GM10847 (cell line): ENCODE data around the gene LRP3.

ENCODE experiments used
- POLR2A ChIP-seq: IDR thresholded peaks from 2 replicates; pipeline ENCODE4 v1.6.1; 2011; ENCODE audit not compliant: insufficient read length; ENCODE audit errors: extremely low read depth

LRP3 gene

DNA sequence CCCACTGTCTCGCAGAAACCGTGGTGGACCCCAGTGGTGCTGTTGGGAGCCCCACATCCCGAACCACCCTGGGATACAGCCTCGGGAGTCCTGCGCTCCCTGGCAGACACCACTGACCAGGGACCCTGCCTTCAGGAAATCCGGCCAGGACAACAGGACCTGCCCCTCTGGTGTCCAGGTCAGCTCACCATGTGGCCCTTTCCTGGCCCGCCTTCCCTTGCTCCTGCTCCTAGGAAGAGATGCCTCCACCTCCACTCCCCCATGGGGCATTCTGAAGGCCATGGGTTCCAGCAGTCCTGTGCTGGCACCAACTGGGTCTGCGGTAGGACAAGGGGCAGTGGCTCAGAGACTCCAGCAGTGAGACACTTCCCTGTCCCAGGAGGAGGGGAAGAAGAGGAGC is 54.0 kb downstream of the LRP3 start:
- no peak for TF ChIP-seq POLR2A

DNA sequence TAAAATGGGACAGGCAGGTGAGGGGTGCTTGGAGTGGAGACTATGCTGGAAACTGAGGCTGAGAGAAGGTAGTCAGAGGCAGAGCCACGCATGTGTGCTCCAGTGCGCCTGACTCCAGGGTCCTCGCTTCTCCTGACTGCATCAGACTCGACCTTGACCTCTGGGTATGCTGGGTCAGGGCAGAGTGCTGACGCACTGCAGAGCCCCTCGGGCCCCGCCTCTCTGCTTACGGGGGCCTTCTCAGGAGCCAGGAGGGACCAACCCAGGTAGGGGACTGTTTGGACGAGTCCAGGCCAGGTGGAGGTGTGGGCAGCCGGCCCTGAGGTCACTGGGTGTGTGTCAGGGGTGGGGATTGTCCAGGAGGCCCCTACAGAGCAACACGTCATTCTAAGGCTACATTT is 54.4 kb downstream of the LRP3 start:
- TF ChIP-seq POLR2A: no peak

DNA sequence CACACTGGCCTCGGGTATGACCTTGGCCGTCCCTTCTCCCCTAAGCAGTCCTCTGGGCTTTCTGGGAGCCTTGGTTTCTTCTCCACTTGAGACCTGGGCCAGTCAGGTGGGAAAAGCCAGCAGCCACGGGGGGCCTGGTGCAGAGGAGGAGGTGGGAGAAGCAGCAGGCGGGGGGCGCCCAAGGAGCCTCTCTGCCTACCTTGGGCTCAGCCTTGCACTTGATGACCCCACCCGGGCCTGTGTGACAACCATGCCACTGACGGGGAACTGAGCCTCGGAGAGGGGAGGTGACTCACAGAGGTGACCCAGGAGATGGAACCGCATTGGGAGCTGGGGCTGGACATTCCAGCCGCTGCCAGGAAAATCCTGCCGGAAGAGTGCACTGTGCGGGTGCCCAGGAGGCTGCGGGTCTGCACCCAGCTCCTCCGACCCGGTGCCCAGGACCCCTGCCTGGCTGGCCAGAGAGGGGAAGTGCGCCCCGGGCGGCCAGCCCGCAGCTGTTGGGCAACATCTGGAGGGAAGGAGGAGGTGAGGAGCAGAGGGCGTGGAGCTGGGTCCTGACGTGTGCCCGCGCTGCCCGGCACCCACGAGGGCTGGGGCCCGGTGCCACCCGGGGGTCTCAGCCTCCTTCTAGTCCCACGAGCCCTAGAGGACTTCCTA is 55.0 kb downstream of the LRP3 start:
- TF ChIP-seq POLR2A: no peak

DNA sequence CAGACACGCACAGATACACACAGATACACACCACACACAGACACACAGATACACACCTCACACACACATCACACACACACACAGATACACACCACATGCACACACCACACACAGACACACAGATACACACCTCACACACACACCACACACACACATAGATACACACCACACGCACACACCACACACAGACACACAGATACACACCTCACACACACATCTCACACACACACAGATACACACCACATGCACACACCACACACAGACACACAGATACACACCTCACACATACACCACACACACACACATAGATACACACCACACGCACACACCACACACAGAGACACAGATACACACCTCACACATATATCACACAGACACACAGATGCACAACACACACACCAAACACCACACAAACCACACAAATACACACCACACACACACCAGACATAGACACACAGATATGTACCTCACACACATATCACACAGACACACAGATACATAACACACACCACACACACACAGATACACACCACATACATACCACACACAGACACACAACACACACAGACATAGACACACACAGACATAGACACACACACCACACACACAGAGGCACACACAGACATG is 55.7 kb downstream of the LRP3 start:
- TF ChIP-seq POLR2A: no peak

DNA sequence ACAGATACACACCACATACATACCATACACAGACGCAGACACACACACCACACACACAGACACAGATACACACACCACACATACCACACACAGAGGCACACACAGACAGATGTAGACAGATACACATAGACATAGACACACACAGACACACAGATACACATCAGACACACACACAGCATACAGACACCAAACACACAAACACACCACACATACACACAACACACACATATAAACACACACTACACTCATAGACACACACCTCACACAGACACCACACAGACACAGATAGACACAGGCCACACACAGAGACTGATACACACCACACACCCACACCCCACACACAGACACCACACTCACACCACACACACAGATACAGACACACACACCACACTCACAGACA is 56.4 kb downstream of the LRP3 start:
- TF ChIP-seq POLR2A: no peak

DNA sequence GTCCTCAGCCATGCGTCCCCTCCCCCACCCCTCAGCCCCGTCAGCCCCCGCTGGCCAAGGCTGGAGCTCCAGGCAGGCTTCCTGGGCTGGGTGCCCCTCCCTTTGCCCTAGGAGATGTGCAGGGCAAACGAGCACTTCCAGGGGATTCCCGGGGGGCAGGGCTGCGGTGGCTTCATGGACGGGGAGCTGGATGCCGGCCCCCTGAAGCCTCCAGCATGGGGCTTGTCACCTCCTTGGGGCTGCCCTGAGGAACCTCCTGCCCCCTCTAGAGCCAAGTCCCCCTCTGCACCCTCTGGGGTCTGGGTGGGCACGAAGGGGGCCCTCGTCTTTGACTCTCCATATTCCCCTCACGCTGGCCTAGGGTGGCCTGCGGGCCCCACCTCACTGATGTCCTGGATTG is 56.9 kb downstream of the LRP3 start:
- TF ChIP-seq POLR2A: no peak

DNA sequence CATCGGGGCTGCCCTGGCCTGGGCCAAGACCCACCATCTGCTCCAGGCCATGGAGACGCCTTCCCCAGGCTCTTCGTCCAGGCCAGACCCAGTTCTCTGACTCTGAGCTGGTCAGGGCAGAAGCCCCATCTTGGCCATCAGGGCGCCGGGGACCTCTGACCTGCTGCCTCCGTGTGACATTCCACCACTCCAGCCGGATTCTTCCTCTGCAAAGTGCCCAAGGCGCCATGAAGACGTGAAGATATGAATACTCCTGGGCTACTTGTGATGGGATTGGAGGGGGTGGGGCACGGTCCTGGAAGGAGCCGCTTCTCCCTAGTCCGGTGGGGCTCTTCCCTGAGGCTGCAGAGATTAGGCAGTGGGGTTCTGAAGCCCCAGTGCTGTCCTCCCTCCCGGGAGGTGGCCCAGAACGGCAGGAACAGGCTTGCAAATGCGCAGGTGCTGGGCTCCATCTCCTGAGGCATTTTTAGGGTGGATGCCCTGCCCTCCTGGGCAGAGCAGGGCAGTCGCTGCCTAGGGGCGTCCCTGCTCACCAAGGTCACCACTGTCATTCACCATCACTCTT is 57.5 kb downstream of the LRP3 start:
- no peak for TF ChIP-seq POLR2A

DNA sequence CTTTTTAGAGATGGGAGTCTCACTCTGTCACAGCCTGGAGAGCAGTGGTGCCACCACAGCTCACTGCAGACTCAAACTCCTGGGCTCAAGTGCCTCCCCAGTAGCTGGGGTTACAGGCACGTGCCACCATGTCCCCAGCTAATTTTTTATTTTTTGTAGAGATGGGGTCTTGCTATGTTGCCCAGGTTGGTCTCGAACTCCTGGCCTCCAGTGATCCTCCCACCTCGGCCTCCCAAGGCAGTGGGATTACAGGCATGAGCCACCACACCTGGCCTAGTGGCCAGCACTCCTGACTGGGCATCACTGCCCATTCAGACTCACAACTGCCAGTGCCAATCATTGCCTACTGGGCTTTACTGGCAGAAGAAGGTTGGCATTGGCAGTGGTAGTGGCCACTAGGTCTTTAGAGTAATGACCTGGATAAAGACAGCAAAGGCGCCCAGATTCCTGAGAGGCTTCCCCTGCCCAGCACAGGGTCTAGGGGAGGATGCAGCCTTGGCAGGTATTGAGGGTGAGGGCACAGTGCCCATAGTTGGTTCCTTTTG is 58.4 kb downstream of the LRP3 start:
- no peak for TF ChIP-seq POLR2A

DNA sequence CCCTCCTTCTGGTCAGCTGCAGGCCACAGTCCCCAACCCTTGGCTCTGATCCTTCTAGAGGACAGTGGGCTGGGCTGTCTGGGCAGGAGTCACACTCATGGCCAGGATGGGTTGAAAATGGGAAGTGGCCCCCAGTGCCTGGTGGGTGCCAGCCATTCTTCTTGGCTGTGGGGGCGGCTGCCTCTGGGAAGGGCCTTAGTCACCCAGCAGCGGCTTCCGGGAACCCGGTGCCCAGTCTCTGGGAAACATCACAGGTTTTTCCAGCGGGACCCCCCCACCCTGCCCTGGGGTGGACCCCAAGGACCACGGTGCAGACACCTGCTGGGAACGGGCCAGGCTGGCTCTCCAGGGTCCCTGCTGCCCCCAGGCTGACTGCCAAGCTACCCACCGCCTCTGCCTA is 58.8 kb downstream of the LRP3 start:
- no peak for TF ChIP-seq POLR2A

DNA sequence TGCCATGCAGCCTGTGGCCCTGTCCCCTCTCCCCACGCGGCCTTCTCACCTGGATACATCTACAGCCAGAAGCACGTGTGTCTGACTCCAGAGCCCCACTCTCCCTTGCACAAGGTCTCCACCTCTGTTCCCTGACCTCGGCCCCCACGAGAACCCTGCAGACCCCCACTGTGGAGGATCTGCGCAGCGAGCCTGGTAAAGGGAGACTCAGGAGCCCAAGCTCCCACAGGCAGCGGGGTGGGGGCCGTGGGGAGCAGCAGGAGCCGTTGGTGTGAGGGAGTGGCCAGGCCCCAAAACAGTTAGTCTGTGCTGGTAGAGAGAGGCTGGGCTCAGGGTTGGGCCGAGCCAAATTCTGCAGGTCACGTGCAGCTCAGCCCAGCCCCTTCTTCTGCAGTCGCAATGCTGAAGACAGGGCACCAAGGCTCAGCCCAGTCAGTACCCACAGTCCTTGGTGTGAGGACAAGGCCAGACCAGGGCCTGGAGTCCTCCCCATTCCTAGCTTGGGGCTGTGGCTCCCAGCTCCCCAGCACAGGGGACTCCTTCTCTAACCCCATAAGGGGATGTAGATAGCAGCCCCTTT is 60.2 kb downstream of the LRP3 start:
- no peak for TF ChIP-seq POLR2A

DNA sequence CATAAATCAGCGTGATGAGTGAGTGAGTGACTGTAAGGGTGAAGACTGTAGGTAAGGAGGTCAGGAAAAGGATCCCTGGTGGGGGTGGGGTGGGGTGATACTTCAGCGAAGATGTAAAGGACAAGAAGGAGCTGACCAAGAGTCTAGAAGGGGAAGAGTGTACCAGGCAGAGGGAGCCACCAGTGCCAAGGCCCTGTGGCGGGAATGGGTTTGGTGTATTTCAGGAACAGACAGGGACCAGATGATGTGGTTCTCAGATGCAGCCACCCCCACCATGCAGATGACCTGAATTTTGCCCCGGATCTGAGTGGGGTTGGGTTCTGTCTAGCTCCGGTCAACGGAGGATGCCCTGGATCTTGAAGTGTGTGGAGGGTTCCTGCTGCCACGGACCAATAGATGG is 61.7 kb downstream of the LRP3 start:
- TF ChIP-seq POLR2A: no peak

DNA sequence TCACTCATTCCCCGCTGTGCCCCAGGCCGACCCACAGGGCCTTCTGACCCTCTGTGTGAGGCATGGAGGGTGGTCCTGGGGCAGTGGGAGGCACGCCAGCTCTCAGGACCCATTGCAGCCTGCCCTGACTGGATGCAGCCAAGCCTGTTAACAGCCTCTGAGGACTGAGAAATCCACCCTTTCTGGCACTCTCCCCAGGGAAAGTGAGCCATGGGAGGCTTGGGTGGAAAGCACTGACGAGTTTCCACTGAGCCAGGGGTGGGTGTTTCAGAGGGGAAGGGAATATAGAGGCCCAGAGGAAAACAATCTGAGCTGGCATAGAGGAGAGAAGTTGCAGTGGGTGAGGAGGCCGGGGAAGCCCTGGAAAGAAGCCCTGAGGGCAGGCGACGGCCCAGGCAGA is 62.1 kb downstream of the LRP3 start:
- no peak for TF ChIP-seq POLR2A

DNA sequence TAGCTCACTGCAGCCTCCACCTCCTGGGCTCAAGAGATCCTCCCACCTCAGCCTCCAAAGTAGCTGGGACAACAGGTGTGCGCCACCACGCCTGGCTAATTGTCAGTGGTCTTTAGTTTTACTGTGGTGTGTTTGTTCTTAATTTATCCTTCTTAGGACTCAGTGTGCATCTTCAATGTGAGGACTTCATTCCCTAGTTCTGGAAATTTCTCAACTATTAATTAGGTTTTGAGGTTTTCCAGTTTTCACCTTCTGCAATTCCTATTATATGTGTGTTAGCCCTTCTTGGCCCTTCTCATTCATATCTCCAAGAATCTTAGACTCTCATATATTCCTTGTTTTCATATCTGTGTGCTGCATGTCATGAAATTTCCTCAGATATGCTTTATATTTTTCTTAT is 63.7 kb downstream of the LRP3 start:
- TF ChIP-seq POLR2A: no peak
